Endothelial cell of umbilical vein (primary cell): ENCODE measurements around the gene FCMR. TPM values are rescaled to one million over a fixed set of nuclear protein-coding genes. Genes with fewer than 3 reads are reported as not detected.

Source experiments
- BruUV-seq: library from RNA; stranded (reverse); fragments of 400-500 nt; replicated peaks from 2 replicates; lab custom pipeline; 2021; lab: Mats Ljungman, UMichigan
- CTCF ChIA-PET: fragments of 300-600, 350-600 bp; sonication (Branson Sonifier 250); formaldehyde crosslinking; loops from one replicate; lab custom pipeline; 2021; ENCODE audit warnings: antibody characterized with exemption, inconsistent platforms; lab: Charles Lee
- POLR2A ChIA-PET: fragments of 300-600, 350-600 bp; sonication (Branson Sonifier 250); formaldehyde crosslinking; loops from one replicate; lab custom pipeline; 2021; ENCODE audit warnings: antibody characterized with exemption, inconsistent platforms; lab: Charles Lee
- DNase-seq: peaks from one replicate; pipeline ENCODE4 v3.0.0-alpha.2; 2011; ENCODE audit warnings: low read depth, low spot score
- FAIRE-seq: peaks from 2 replicates; lab custom pipeline; 2011; peaks lifted over from hg19 to GRCh38; lab: Jason Lieb, UNC
- H2AFZ ChIP-seq: 2 replicates; pipeline ENCODE4 v1.6.0; 2012; ENCODE audit warnings: low read depth, low read length, control low read depth, inconsistent platforms
- H3K27ac ChIP-seq: 2 replicates; pipeline ENCODE4 v1.5.1; 2011; ENCODE audit warnings: low read depth, mild to moderate bottlenecking, control low read depth, low read length, moderate library complexity; ENCODE audit not compliant: insufficient read depth
- H3K27me3 ChIP-seq, 2 experiments: 2 replicates each; pipeline versions ENCODE4 v1.6.0 to v1.6.1; 2011; ENCODE audit warnings: low read length in 2 of 2, mixed read lengths in 1 of 2; ENCODE audit not compliant: control insufficient read depth in 2 of 2, insufficient read depth in 2 of 2
- H3K36me3 ChIP-seq, 2 experiments: 2 replicates in 1 of 2; 3 replicates in 1 of 2; pipeline ENCODE4 v1.5.1; 2011; ENCODE audit warnings: low read length in 2 of 2, mild to moderate bottlenecking in 1 of 2, moderate library complexity in 1 of 2; ENCODE audit not compliant: control insufficient read depth in 2 of 2, insufficient read depth in 2 of 2; ENCODE audit errors: extremely low read depth in 1 of 2
- H3K4me1 ChIP-seq: 3 replicates; pipeline ENCODE4 v1.5.1; 2011; ENCODE audit warnings: mild to moderate bottlenecking, low read length; ENCODE audit not compliant: control insufficient read depth, insufficient read depth; ENCODE audit errors: extremely low read depth
- H3K4me2 ChIP-seq: 2 replicates; pipeline ENCODE4 v1.6.1; 2011; ENCODE audit warnings: low read length, control low read depth, mixed read lengths; ENCODE audit not compliant: insufficient read depth
- H3K4me3 ChIP-seq, 3 experiments: fragments of 200-600 bp in 1 of 3; sonication (generic), shearing (Covaris generic) in 1 of 3; replicated peaks in 1 of 3; 2 replicates each; pipeline ENCODE4 v1.5.1; 2011 to 2016; ENCODE audit warnings: control low read depth in 3 of 3, low read length in 3 of 3, mild to moderate bottlenecking in 2 of 3, inconsistent platforms in 1 of 3, low read depth in 1 of 3, moderate library complexity in 1 of 3; ENCODE audit not compliant: insufficient read depth in 1 of 3
- H3K79me2 ChIP-seq: 2 replicates; pipeline ENCODE4 v1.6.0; 2012; ENCODE audit warnings: low read length, inconsistent platforms; ENCODE audit not compliant: control insufficient read depth, insufficient read depth
- H3K9ac ChIP-seq: replicated peaks from 2 replicates; pipeline ENCODE3; 2011; ENCODE audit warnings: low read length, control low read depth; ENCODE audit not compliant: insufficient read depth; ENCODE audit errors: extremely low read depth
- H3K9me1 ChIP-seq: replicated peaks from 3 replicates; pipeline ENCODE4 v1.6.0; 2011; ENCODE audit warnings: mild to moderate bottlenecking, low read length; ENCODE audit not compliant: control insufficient read depth, insufficient read depth; ENCODE audit errors: extremely low read depth
- H3K9me3 ChIP-seq: replicated peaks from 2 replicates; pipeline ENCODE4 v1.5.1; 2012; ENCODE audit warnings: low read length, inconsistent platforms; ENCODE audit not compliant: control insufficient read depth, insufficient read depth
- H4K20me1 ChIP-seq: replicated peaks from 2 replicates; pipeline ENCODE3; 2011; ENCODE audit warnings: mild to moderate bottlenecking, low read length; ENCODE audit not compliant: control insufficient read depth, insufficient read depth; ENCODE audit errors: extremely low read depth
- CTCF ChIP-seq, 2 donors: IDR thresholded peaks; 1 replicate in 1 of 2; 2 replicates in 1 of 2; pipeline ENCODE4 v1.5.1; 2011; ENCODE audit warnings: low read length in 2 of 2, mild to moderate bottlenecking in 2 of 2, moderate library complexity in 2 of 2, control low read depth in 1 of 2, inconsistent platforms in 1 of 2, low read depth in 1 of 2; ENCODE audit not compliant: insufficient read depth in 1 of 2; ENCODE audit errors: extremely low read depth in 1 of 2
- EZH2 ChIP-seq: IDR thresholded peaks from 2 replicates; pipeline ENCODE4 v1.6.1; 2012; ENCODE audit warnings: borderline replicate concordance, low read depth, mild to moderate bottlenecking, moderate library complexity, low read length, inconsistent platforms; ENCODE audit not compliant: severe bottlenecking
- FOS ChIP-seq: IDR thresholded peaks from 2 replicates; pipeline ENCODE4 v1.6.1; 2011; ENCODE audit warnings: mild to moderate bottlenecking, low read length, moderate library complexity, borderline replicate concordance; ENCODE audit not compliant: insufficient read depth
- GATA2 ChIP-seq: IDR thresholded peaks from 2 replicates; pipeline ENCODE4 v1.7.0; 2011; ENCODE audit warnings: low read depth, mild to moderate bottlenecking, moderate library complexity, mixed read lengths, low read length; ENCODE audit not compliant: insufficient read length, insufficient read depth
- JUN ChIP-seq: IDR thresholded peaks from 2 replicates; pipeline ENCODE4 v1.6.1; 2011; ENCODE audit warnings: borderline replicate concordance, low read depth; ENCODE audit not compliant: insufficient read length, insufficient read depth
- MAX ChIP-seq: IDR thresholded peaks from 2 replicates; pipeline ENCODE4 v1.6.1; 2011; ENCODE audit not compliant: insufficient read depth, insufficient read length
- MYC ChIP-seq: IDR thresholded peaks from one replicate; pipeline ENCODE4 v1.6.1; 2011; ENCODE audit warnings: mild to moderate bottlenecking, low read depth, low read length
- POLR2A ChIP-seq: IDR thresholded peaks from 2 replicates; pipeline ENCODE4 v1.6.1; 2012; ENCODE audit warnings: low read depth, mild to moderate bottlenecking, control low read depth, low read length
- POLR2AphosphoS5 ChIP-seq: IDR thresholded peaks from 2 replicates; pipeline ENCODE4 v1.6.1; 2012; ENCODE audit warnings: low read depth, mild to moderate bottlenecking, control low read depth, low read length, moderate library complexity; ENCODE audit not compliant: insufficient read depth
- dilution Hi-C: fragments of 300-500 bp; cut with MboI; formaldehyde crosslinking; loops from one replicate; pipeline ENCODE4 v1.15.0; 2019; ENCODE audit warnings: low sequenced_read_pairs; ENCODE audit not compliant: extremely low pct_ligation_motif_present
- intact Hi-C: fragments of 100-400 bp; cut with micrococcal nuclease; formaldehyde crosslinking; loops from one replicate; pipeline ENCODE4 v1.10.0; 2022
- polyA plus RNA-seq, 4 experiments: library from polyadenylated mRNA; depleted of rRNA in 3 of 4; stranded (reverse) in 3 of 4; unstranded in 1 of 4; fragments of >200 nt; gene quantifications; 2 replicates each; pipeline versions ENCODE4 v1.2.1 to v1.2.3, GENCODE V29; 2011 to 2012; ENCODE audit warnings: missing spikeins in 1 of 4
- total RNA-seq: library from RNA; stranded (reverse); gene quantifications from 2 replicates; pipeline ENCODE4 v1.2.3, GENCODE V29; 2021

The FCMR gene
- total and polyA plus RNA-seq, 2 donors (not counting 3 experiments of a cell fraction or from before 2014, with no cell fraction given): not detected

- Histone ChIP-seq H3K9ac (no peak overlapping the region), H3K36me3 (no peaks in the 10 kb centered on the region), H3K27ac (no peak overlapping the region), H3K27me3 (peaks cover 3 to 5% of the 10 kb centered on the region in 2 experiments), H2AFZ (no peak overlapping the region), H3K9me1 (no peaks in the 10 kb centered on the region), H3K4me2 (no peak overlapping the region), H3K4me1 (no peaks in the 10 kb centered on the region), H3K4me3 (no peak overlapping the region), H3K79me2 (no peaks in the 10 kb centered on the region), H4K20me1 (no peaks in the 10 kb centered on the region), H3K9me3 (no peaks in the 10 kb centered on the region)
- no peak for DNase-seq
- no peak for TF ChIP-seq JUN
- TF ChIP-seq MYC: no peak
- no peak for TF ChIP-seq POLR2A
- no peak for TF ChIP-seq EZH2
- FAIRE-seq: no peak
- ChIA-PET POLR2A (no interaction called here), CTCF (no interaction called here)
- intact Hi-C loops (no loop called here), dilution Hi-C loops (no loop called here)
- BruUV-seq: no TSS peak
Measured at GRCh38 chr1:206898089-206898914, 23.4 kb downstream of the FCMR start.

- intact Hi-C loops (no loop called here), dilution Hi-C loops (no loop called here)
- no peaks in the 10 kb centered on the region for H3K36me3 ChIP-seq
- TF ChIP-seq POLR2AphosphoS5: no peak
- no peak for TF ChIP-seq CTCF (IDR thresholded peaks at IDR 0.05; ENCODE audit: extremely low read depth in 1 of 2, insufficient read depth in 1 of 2, low read depth in 1 of 2, low read length in 2 of 2)
- no peak for TF ChIP-seq JUN
- TF ChIP-seq MYC: no peak
- no peak for TF ChIP-seq EZH2
- no peak for TF ChIP-seq GATA2
- no peak for TF ChIP-seq FOS
- no peak for TF ChIP-seq MAX
- TF ChIP-seq POLR2A: no peak
- H3K9me3 ChIP-seq: no peaks in the 10 kb centered on the region
- no TSS peak for BruUV-seq
- CTCF ChIA-PET: interaction anchor here (2.8 kb wide), 1 partner anchor 15 kb away, joined by 10 read pairs; no protein-coding TSS in a partner anchor
- H3K9ac ChIP-seq: no peak within 1 kb of the TSS
- FAIRE-seq: no peak
- H3K4me3 ChIP-seq: no peak within 1 kb of the TSS
- H3K27ac ChIP-seq: no peak within 1 kb of the TSS
- H3K4me2 ChIP-seq: no peak within 1 kb of the TSS
- H4K20me1 ChIP-seq: no peaks in the 10 kb centered on the region
- no peaks in the 10 kb centered on the region for H3K79me2 ChIP-seq
- POLR2A ChIA-PET: no interaction called here
- no peaks in the 10 kb centered on the region for H3K9me1 ChIP-seq
- peaks cover 0 to 5% of the 10 kb centered on the region in 2 experiments for H3K27me3 ChIP-seq
- H2AFZ ChIP-seq: no peak within 1 kb of the TSS
- no peak for DNase-seq
- no peaks in the 10 kb centered on the region for H3K4me1 ChIP-seq
Measured at GRCh38 chr1:206897175-206897574, 24.6 kb downstream of the FCMR start, which contains the start of gene IL24. TSS of gene IL24 (plus strand) at chr1:206897443. CDS start at chr1:206897833, 390 bp downstream.
